GM19099 (cell line): ENCODE data around the gene OR4N2.
"Not testable (repeated sequence)": the region's sequence is repeated elsewhere in the genome, so short reads cannot be mapped to it uniquely, and the experiment has no call there.

Source experiments
- POLR2A ChIP-seq: IDR thresholded peaks from 3 replicates; pipeline ENCODE4 v1.6.1; 2011; ENCODE audit warnings: low read depth; ENCODE audit not compliant: insufficient read length; ENCODE audit errors: extremely low read depth

The OR4N2 gene

GRCh38 chr14:19803470-19803869 lies at the start of gene OR4N2:
Gene OR4N2, plus strand, starts transcription at chr14:19803770. Its CDS starts 23,679 bp downstream, at chr14:19827449.
- TF ChIP-seq POLR2A: not testable (repeated sequence)

GRCh38 chr14:19754172-19754571 lies 49.4 kb upstream of the OR4N2 start:
- TF ChIP-seq POLR2A: no peak

GRCh38 chr14:19771895-19772430 lies 31.6 kb upstream of the OR4N2 start:
- TF ChIP-seq POLR2A: no peak

GRCh38 chr14:19773204-19773603 lies 30.4 kb upstream of the OR4N2 start, which contains the start of gene OR4M1:
Gene OR4M1, plus strand, starts transcription at chr14:19773504. Its CDS starts 6,819 bp downstream, at chr14:19780323.
- TF ChIP-seq POLR2A: not testable (repeated sequence)

- no peak for TF ChIP-seq POLR2A
These were observed 28.0 kb upstream of the OR4N2 start for GRCh38 chr14:19775587-19775986.

GRCh38 chr14:19799880-19800279 lies 3.7 kb upstream of the OR4N2 start:
- no peak for TF ChIP-seq POLR2A

GRCh38 chr14:19800282-19801117 lies 3.1 kb upstream of the OR4N2 start:
- TF ChIP-seq POLR2A: no peak

- TF ChIP-seq POLR2A: no peak
These were observed 2.5 kb upstream of the OR4N2 start for GRCh38 chr14:19801118-19801464.

- no peak for TF ChIP-seq POLR2A
These were observed 19.6 kb downstream of the OR4N2 start for GRCh38 chr14:19823178-19823577.

- TF ChIP-seq POLR2A: no peak
These were observed 20.2 kb downstream of the OR4N2 start for GRCh38 chr14:19823765-19824164.

- TF ChIP-seq POLR2A: no peak
These were observed 24.7 kb downstream of the OR4N2 start for GRCh38 chr14:19828314-19828713.

GRCh38 chr14:19838433-19838832 lies 34.9 kb downstream of the OR4N2 start:
- no peak for TF ChIP-seq POLR2A

GRCh38 chr14:19851365-19851764 lies 47.8 kb downstream of the OR4N2 start:
- no peak for TF ChIP-seq POLR2A

GRCh38 chr14:19873178-19873577 lies 69.6 kb downstream of the OR4N2 start:
- no peak for TF ChIP-seq POLR2A

- TF ChIP-seq POLR2A: no peak
These were observed 71.3 kb downstream of the OR4N2 start, which contains the start of gene OR4K2 for GRCh38 chr14:19874842-19875241. Gene OR4K2, plus strand, starts transcription at chr14:19875142. Its CDS starts 1,126 bp downstream, at chr14:19876268.

- TF ChIP-seq POLR2A: no peak
These were observed 74.6 kb downstream of the OR4N2 start for GRCh38 chr14:19878029-19878642.
